Endothelial cell of umbilical vein (primary cell): ENCODE data around the gene ZNF792. TPM values are rescaled to one million over a fixed set of nuclear protein-coding genes. Genes with fewer than 3 reads are reported as not detected.

ENCODE experiments used
- BruUV-seq: library from RNA; stranded (reverse); fragments of 400-500 nt; replicated peaks from 2 replicates; lab custom pipeline; 2021; lab: Mats Ljungman, UMichigan
- CTCF ChIA-PET: fragments of 300-600, 350-600 bp; sonication (Branson Sonifier 250); formaldehyde crosslinking; loops from one replicate; lab custom pipeline; 2021; ENCODE audit warnings: antibody characterized with exemption, inconsistent platforms; lab: Charles Lee
- POLR2A ChIA-PET: fragments of 300-600, 350-600 bp; sonication (Branson Sonifier 250); formaldehyde crosslinking; loops from one replicate; lab custom pipeline; 2021; ENCODE audit warnings: antibody characterized with exemption, inconsistent platforms; lab: Charles Lee
- DNase-seq: peaks from one replicate; pipeline ENCODE4 v3.0.0-alpha.2; 2011; ENCODE audit warnings: low read depth, low spot score
- FAIRE-seq: peaks from 2 replicates; lab custom pipeline; 2011; peaks lifted over from hg19 to GRCh38; lab: Jason Lieb, UNC
- H2AFZ ChIP-seq: 2 replicates; pipeline ENCODE4 v1.6.0; 2012; ENCODE audit warnings: low read depth, low read length, control low read depth, inconsistent platforms
- H3K27ac ChIP-seq: 2 replicates; pipeline ENCODE4 v1.5.1; 2011; ENCODE audit warnings: low read depth, mild to moderate bottlenecking, control low read depth, low read length, moderate library complexity; ENCODE audit not compliant: insufficient read depth
- H3K27me3 ChIP-seq, 2 experiments: 2 replicates each; pipeline versions ENCODE4 v1.6.0 to v1.6.1; 2011; ENCODE audit warnings: low read length in 2 of 2, mixed read lengths in 1 of 2; ENCODE audit not compliant: control insufficient read depth in 2 of 2, insufficient read depth in 2 of 2
- H3K36me3 ChIP-seq, 2 experiments: 2 replicates in 1 of 2; 3 replicates in 1 of 2; pipeline ENCODE4 v1.5.1; 2011; ENCODE audit warnings: low read length in 2 of 2, mild to moderate bottlenecking in 1 of 2, moderate library complexity in 1 of 2; ENCODE audit not compliant: control insufficient read depth in 2 of 2, insufficient read depth in 2 of 2; ENCODE audit errors: extremely low read depth in 1 of 2
- H3K4me1 ChIP-seq: 3 replicates; pipeline ENCODE4 v1.5.1; 2011; ENCODE audit warnings: mild to moderate bottlenecking, low read length; ENCODE audit not compliant: control insufficient read depth, insufficient read depth; ENCODE audit errors: extremely low read depth
- H3K4me2 ChIP-seq: 2 replicates; pipeline ENCODE4 v1.6.1; 2011; ENCODE audit warnings: low read length, control low read depth, mixed read lengths; ENCODE audit not compliant: insufficient read depth
- H3K4me3 ChIP-seq, 3 experiments: fragments of 200-600 bp in 1 of 3; sonication (generic), shearing (Covaris generic) in 1 of 3; replicated peaks in 1 of 3; 2 replicates each; pipeline ENCODE4 v1.5.1; 2011 to 2016; ENCODE audit warnings: control low read depth in 3 of 3, low read length in 3 of 3, mild to moderate bottlenecking in 2 of 3, inconsistent platforms in 1 of 3, low read depth in 1 of 3, moderate library complexity in 1 of 3; ENCODE audit not compliant: insufficient read depth in 1 of 3
- H3K79me2 ChIP-seq: 2 replicates; pipeline ENCODE4 v1.6.0; 2012; ENCODE audit warnings: low read length, inconsistent platforms; ENCODE audit not compliant: control insufficient read depth, insufficient read depth
- H3K9ac ChIP-seq: replicated peaks from 2 replicates; pipeline ENCODE3; 2011; ENCODE audit warnings: low read length, control low read depth; ENCODE audit not compliant: insufficient read depth; ENCODE audit errors: extremely low read depth
- H3K9me1 ChIP-seq: replicated peaks from 3 replicates; pipeline ENCODE4 v1.6.0; 2011; ENCODE audit warnings: mild to moderate bottlenecking, low read length; ENCODE audit not compliant: control insufficient read depth, insufficient read depth; ENCODE audit errors: extremely low read depth
- H3K9me3 ChIP-seq: replicated peaks from 2 replicates; pipeline ENCODE4 v1.5.1; 2012; ENCODE audit warnings: low read length, inconsistent platforms; ENCODE audit not compliant: control insufficient read depth, insufficient read depth
- H4K20me1 ChIP-seq: replicated peaks from 2 replicates; pipeline ENCODE3; 2011; ENCODE audit warnings: mild to moderate bottlenecking, low read length; ENCODE audit not compliant: control insufficient read depth, insufficient read depth; ENCODE audit errors: extremely low read depth
- EZH2 ChIP-seq: IDR thresholded peaks from 2 replicates; pipeline ENCODE4 v1.6.1; 2012; ENCODE audit warnings: borderline replicate concordance, low read depth, mild to moderate bottlenecking, moderate library complexity, low read length, inconsistent platforms; ENCODE audit not compliant: severe bottlenecking
- FOS ChIP-seq: IDR thresholded peaks from 2 replicates; pipeline ENCODE4 v1.6.1; 2011; ENCODE audit warnings: mild to moderate bottlenecking, low read length, moderate library complexity, borderline replicate concordance; ENCODE audit not compliant: insufficient read depth
- GATA2 ChIP-seq: IDR thresholded peaks from 2 replicates; pipeline ENCODE4 v1.7.0; 2011; ENCODE audit warnings: low read depth, mild to moderate bottlenecking, moderate library complexity, mixed read lengths, low read length; ENCODE audit not compliant: insufficient read length, insufficient read depth
- JUN ChIP-seq: IDR thresholded peaks from 2 replicates; pipeline ENCODE4 v1.6.1; 2011; ENCODE audit warnings: borderline replicate concordance, low read depth; ENCODE audit not compliant: insufficient read length, insufficient read depth
- MYC ChIP-seq: IDR thresholded peaks from one replicate; pipeline ENCODE4 v1.6.1; 2011; ENCODE audit warnings: mild to moderate bottlenecking, low read depth, low read length
- POLR2A ChIP-seq: IDR thresholded peaks from 2 replicates; pipeline ENCODE4 v1.6.1; 2012; ENCODE audit warnings: low read depth, mild to moderate bottlenecking, control low read depth, low read length
- POLR2AphosphoS5 ChIP-seq: IDR thresholded peaks from 2 replicates; pipeline ENCODE4 v1.6.1; 2012; ENCODE audit warnings: low read depth, mild to moderate bottlenecking, control low read depth, low read length, moderate library complexity; ENCODE audit not compliant: insufficient read depth
- dilution Hi-C: fragments of 300-500 bp; cut with MboI; formaldehyde crosslinking; loops from one replicate; pipeline ENCODE4 v1.15.0; 2019; ENCODE audit warnings: low sequenced_read_pairs; ENCODE audit not compliant: extremely low pct_ligation_motif_present
- intact Hi-C: fragments of 100-400 bp; cut with micrococcal nuclease; formaldehyde crosslinking; loops from one replicate; pipeline ENCODE4 v1.10.0; 2022
- polyA plus RNA-seq, 4 experiments: library from polyadenylated mRNA; depleted of rRNA in 3 of 4; stranded (reverse) in 3 of 4; unstranded in 1 of 4; fragments of >200 nt; gene quantifications; 2 replicates each; pipeline versions ENCODE4 v1.2.1 to v1.2.3, GENCODE V29; 2011 to 2012; ENCODE audit warnings: missing spikeins in 1 of 4
- total RNA-seq: library from RNA; stranded (reverse); gene quantifications from 2 replicates; pipeline ENCODE4 v1.2.3, GENCODE V29; 2021
- TF ChIP-seq, protein P1 (sequence below), 2 donors: IDR thresholded peaks; 1 replicate in 1 of 2; 2 replicates in 1 of 2; pipeline ENCODE4 v1.5.1; 2011; ENCODE audit warnings: low read length in 2 of 2, mild to moderate bottlenecking in 2 of 2, moderate library complexity in 2 of 2, control low read depth in 1 of 2, inconsistent platforms in 1 of 2, low read depth in 1 of 2; ENCODE audit not compliant: insufficient read depth in 1 of 2; ENCODE audit errors: extremely low read depth in 1 of 2
- TF ChIP-seq, protein P2 (sequence below): IDR thresholded peaks from 2 replicates; pipeline ENCODE4 v1.6.1; 2011; ENCODE audit not compliant: insufficient read depth, insufficient read length

Gene ZNF792
- total and polyA plus RNA-seq, 2 donors (not counting 3 experiments of a cell fraction or from before 2014, with no cell fraction given) = 11.3 to 19.8 TPM

GRCh38 chr19:34975056-34975455, 11.0 kb upstream of the ZNF792 start:
- Histone ChIP-seq H4K20me1 (no peaks in the 10 kb centered on the region), H3K9ac (no peak overlapping the region), H3K79me2 (no peaks in the 10 kb centered on the region), H3K4me2 (no peak overlapping the region), H3K9me1 (no peaks in the 10 kb centered on the region), H3K27ac (no peak overlapping the region), H3K36me3 (no peaks in the 10 kb centered on the region), H3K27me3 (peaks cover 0 to 2% of the 10 kb centered on the region in 2 experiments), H3K9me3 (no peaks in the 10 kb centered on the region), H3K4me3 (no peak overlapping the region), H3K4me1 (no peaks in the 10 kb centered on the region), H2AFZ (no peak overlapping the region)
- no peak for TF ChIP-seq JUN
- TF ChIP-seq, protein P1, sequence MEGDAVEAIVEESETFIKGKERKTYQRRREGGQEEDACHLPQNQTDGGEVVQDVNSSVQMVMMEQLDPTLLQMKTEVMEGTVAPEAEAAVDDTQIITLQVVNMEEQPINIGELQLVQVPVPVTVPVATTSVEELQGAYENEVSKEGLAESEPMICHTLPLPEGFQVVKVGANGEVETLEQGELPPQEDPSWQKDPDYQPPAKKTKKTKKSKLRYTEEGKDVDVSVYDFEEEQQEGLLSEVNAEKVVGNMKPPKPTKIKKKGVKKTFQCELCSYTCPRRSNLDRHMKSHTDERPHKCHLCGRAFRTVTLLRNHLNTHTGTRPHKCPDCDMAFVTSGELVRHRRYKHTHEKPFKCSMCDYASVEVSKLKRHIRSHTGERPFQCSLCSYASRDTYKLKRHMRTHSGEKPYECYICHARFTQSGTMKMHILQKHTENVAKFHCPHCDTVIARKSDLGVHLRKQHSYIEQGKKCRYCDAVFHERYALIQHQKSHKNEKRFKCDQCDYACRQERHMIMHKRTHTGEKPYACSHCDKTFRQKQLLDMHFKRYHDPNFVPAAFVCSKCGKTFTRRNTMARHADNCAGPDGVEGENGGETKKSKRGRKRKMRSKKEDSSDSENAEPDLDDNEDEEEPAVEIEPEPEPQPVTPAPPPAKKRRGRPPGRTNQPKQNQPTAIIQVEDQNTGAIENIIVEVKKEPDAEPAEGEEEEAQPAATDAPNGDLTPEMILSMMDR (IDR thresholded peaks at IDR 0.05; ENCODE audit: extremely low read depth in 1 of 2, insufficient read depth in 1 of 2, low read depth in 1 of 2, low read length in 2 of 2) = no peak
- TF ChIP-seq, protein P2, sequence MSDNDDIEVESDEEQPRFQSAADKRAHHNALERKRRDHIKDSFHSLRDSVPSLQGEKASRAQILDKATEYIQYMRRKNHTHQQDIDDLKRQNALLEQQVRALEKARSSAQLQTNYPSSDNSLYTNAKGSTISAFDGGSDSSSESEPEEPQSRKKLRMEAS = no peak
- TF ChIP-seq FOS = no peak
- TF ChIP-seq POLR2A = no peak
- TF ChIP-seq POLR2AphosphoS5 = no peak
- TF ChIP-seq GATA2 = no peak
- no peak for TF ChIP-seq EZH2
- no peak for TF ChIP-seq MYC
- CTCF ChIA-PET = interaction anchor here (3.8 to 6.3 kb wide), 2 partner anchors 26 to 35 kb away, joined by 40 to 129 read pairs; partner anchors contain the start of gene GRAMD1A
- BruUV-seq = no TSS peak
- FAIRE-seq (no peak), DNase-seq (no peak)
- dilution Hi-C loops (no loop called here), intact Hi-C loops (no loop called here)
- POLR2A ChIA-PET = no interaction called here
